ENCODE data around the gene RNF31. TPM values are rescaled to one million over a fixed set of nuclear protein-coding genes. Genes with fewer than 3 reads are reported as not detected.

RNF31 gene
- total and polyA plus RNA-seq, 8 donors = 53.2 to 523 (median 78.7) TPM

GRCh38 chr14:24185026-24185425, 37.7 kb downstream of the RNF31 start:
- DNase-seq = no peak
- WGBS, 5 donors = 93 to 97% (median 94%) methylated on average over 7 of the region's 7 CpGs
- H3K27ac ChIP-seq = no peak overlapping the region
- H3K36me3 ChIP-seq = peaks cover 53 to 79% (median 74%) of the 10 kb centered on the region in 4 donors
- intact Hi-C loops (cut with DNase I; ENCODE audit: low total_unique reads) = no loop called here
- TF ChIP-seq POLR2A (IDR thresholded peaks at IDR 0.05) = no peak
- TF ChIP-seq CTCF (IDR thresholded peaks at IDR 0.05) = no peak
- TF ChIP-seq EP300 (IDR thresholded peaks at IDR 0.05) = no peak
- no peak for TF ChIP-seq POLR2AphosphoS5 (IDR thresholded peaks at IDR 0.05)
- no peaks in the 10 kb centered on the region for H3K27me3 ChIP-seq
- no peaks in the 10 kb centered on the region for H3K9me3 ChIP-seq
- H3K4me1 ChIP-seq = peaks cover 13 to 33% (median 27%) of the 10 kb centered on the region in 4 donors
- no peak overlapping the region for H3K4me3 ChIP-seq

GRCh38 chr14:24185741-24186140, 38.4 kb downstream of the RNF31 start:
- peaks cover 47 to 79% (median 73%) of the 10 kb centered on the region in 4 donors for H3K36me3 ChIP-seq
- H3K27ac ChIP-seq = no peak overlapping the region
- 90 to 96% (median 91%) methylated on average over 7 to 11 of the region's 11 CpGs for WGBS, 5 donors

GRCh38 chr14:24186831-24187538, 39.7 kb downstream of the RNF31 start:
- Histone ChIP-seq H3K4me1 (peaks cover 13 to 38% (median 26%) of the 10 kb centered on the region in 4 donors), H3K27ac (no peak overlapping the region), H3K4me3 (peak overlapping the region in 1 of 4 donors; percentile 87), H3K36me3 (peaks cover 46 to 78% (median 71%) of the 10 kb centered on the region in 4 donors), H3K9me3 (no peaks in the 10 kb centered on the region), H3K27me3 (no peaks in the 10 kb centered on the region)
- DNase-seq = no peak
- TF ChIP-seq POLR2A (IDR thresholded peaks at IDR 0.05) = no peak
- TF ChIP-seq EP300 (IDR thresholded peaks at IDR 0.05) = no peak
- TF ChIP-seq CTCF (IDR thresholded peaks at IDR 0.05) = no peak
- no peak for TF ChIP-seq POLR2AphosphoS5 (IDR thresholded peaks at IDR 0.05)
- WGBS, 5 donors = 89 to 99% (median 93%) methylated on average over 7 to 10 of the region's 10 CpGs
- intact Hi-C loops (cut with DNase I; ENCODE audit: low total_unique reads) = no loop called here

More at GRCh38 chr14:24185741-24186140, 38.4 kb downstream of the RNF31 start:
- no peak for DNase-seq
- Histone ChIP-seq H3K4me1 (peaks cover 13 to 29% (median 26%) of the 10 kb centered on the region in 4 donors), H3K9me3 (no peaks in the 10 kb centered on the region), H3K4me3 (no peak overlapping the region), H3K27me3 (no peaks in the 10 kb centered on the region)
- TF ChIP-seq EP300 (IDR thresholded peaks at IDR 0.05) (no peak), CTCF (IDR thresholded peaks at IDR 0.05) (no peak), POLR2AphosphoS5 (IDR thresholded peaks at IDR 0.05) (no peak), POLR2A (IDR thresholded peaks at IDR 0.05) (no peak)
- intact Hi-C loops (cut with DNase I; ENCODE audit: low total_unique reads) = no loop called here

GRCh38 chr14:24187539-24187915, 40.2 kb downstream of the RNF31 start:
- H3K4me3 ChIP-seq = peak overlapping the region in 2 of 4 donors; percentile 87 to 96
- WGBS, 5 donors = 71 to 96% (median 84%) methylated on average over 1 to 2 of the region's 2 CpGs
- intact Hi-C loops (cut with DNase I; ENCODE audit: low total_unique reads) = no loop called here
- TF ChIP-seq POLR2AphosphoS5 (IDR thresholded peaks at IDR 0.05) (no peak), CTCF (IDR thresholded peaks at IDR 0.05) (no peak), POLR2A (IDR thresholded peaks at IDR 0.05) (no peak), EP300 (IDR thresholded peaks at IDR 0.05) (no peak)
- H3K27me3 ChIP-seq = no peaks in the 10 kb centered on the region
- no peaks in the 10 kb centered on the region for H3K9me3 ChIP-seq
- DNase-seq = no peak
- peak overlapping the region in 3 of 5 donors; percentile 83 to 87 (median 86) for H3K27ac ChIP-seq
- H3K36me3 ChIP-seq = peaks cover 41 to 78% (median 71%) of the 10 kb centered on the region in 4 donors
- peaks cover 13 to 44% (median 31%) of the 10 kb centered on the region in 4 donors for H3K4me1 ChIP-seq
